H9 (cell line): Measurements from ENCODE around the gene MAP3K12. TPM values are rescaled to one million over a fixed set of nuclear protein-coding genes. Genes with fewer than 3 reads are reported as not detected.

ENCODE experiments used
- DNase-seq: peaks from one replicate; pipeline ENCODE4 v3.0.0-alpha.2; 2017
- H2AFZ ChIP-seq: one replicate; pipeline ENCODE4 v1.6.1; 2013; ENCODE audit warnings: mild to moderate bottlenecking, low read length, control low read depth, moderate library complexity
- H2AK5ac ChIP-seq: 2 replicates; pipeline ENCODE4 v1.6.1; 2013; ENCODE audit warnings: low read length, control low read depth, mixed read lengths; ENCODE audit not compliant: insufficient read length
- H2BK120ac ChIP-seq: one replicate; pipeline ENCODE4 v1.6.1; 2013; ENCODE audit warnings: low read depth, mild to moderate bottlenecking, low read length, control low read depth, inconsistent platforms; ENCODE audit not compliant: poor library complexity, severe bottlenecking
- H2BK12ac ChIP-seq: 2 replicates; pipeline ENCODE4 v1.6.1; 2013; ENCODE audit warnings: low read length, control low read depth, mixed read lengths, low read depth; ENCODE audit not compliant: insufficient read length
- H2BK15ac ChIP-seq: 2 replicates; pipeline ENCODE4 v1.6.1; 2013; ENCODE audit warnings: low read depth, low read length, control low read depth
- H2BK20ac ChIP-seq: one replicate; pipeline ENCODE4 v1.6.1; 2013; ENCODE audit warnings: low read depth, mild to moderate bottlenecking, low read length, control low read depth, inconsistent platforms; ENCODE audit not compliant: poor library complexity, severe bottlenecking
- H2BK5ac ChIP-seq: 2 replicates; pipeline ENCODE4 v1.6.1; 2013; ENCODE audit warnings: low read length, control low read depth, mixed read lengths; ENCODE audit not compliant: insufficient read length
- H3K14ac ChIP-seq: 2 replicates; pipeline ENCODE4 v1.6.1; 2013; ENCODE audit warnings: low read length, control low read depth; ENCODE audit not compliant: insufficient read depth
- H3K18ac ChIP-seq: 2 replicates; pipeline ENCODE4 v1.6.1; 2013; ENCODE audit warnings: low read depth, mild to moderate bottlenecking, mixed read lengths, low read length, control low read depth; ENCODE audit not compliant: insufficient read length
- H3K23ac ChIP-seq: 2 replicates; pipeline ENCODE4 v1.6.1; 2013; ENCODE audit warnings: low read length, control low read depth, mixed read lengths, low read depth; ENCODE audit not compliant: insufficient read length
- H3K23me2 ChIP-seq: 2 replicates; pipeline ENCODE4 v1.6.1; 2013; ENCODE audit warnings: low read depth, mild to moderate bottlenecking, mixed read lengths, low read length, control low read depth; ENCODE audit not compliant: insufficient read length, poor library complexity, severe bottlenecking
- H3K27ac ChIP-seq: 2 replicates; pipeline ENCODE4 v1.5.1; 2013; ENCODE audit warnings: low read length, control low read depth, mixed read lengths, low read depth; ENCODE audit not compliant: insufficient read length
- H3K27me3 ChIP-seq: 2 replicates; pipeline ENCODE4 v1.6.1; 2013; ENCODE audit warnings: low read length, control low read depth, inconsistent platforms; ENCODE audit not compliant: insufficient read depth
- H3K4ac ChIP-seq: 2 replicates; pipeline ENCODE4 v1.6.1; 2013; ENCODE audit warnings: low read depth, mild to moderate bottlenecking, control low read depth, inconsistent platforms, low read length, moderate library complexity
- H3K4me1 ChIP-seq: 2 replicates; pipeline ENCODE4 v1.6.1; 2013; ENCODE audit warnings: low read length, control low read depth, inconsistent platforms; ENCODE audit not compliant: insufficient read depth
- H3K4me2 ChIP-seq: 2 replicates; pipeline ENCODE4 v1.6.1; 2013; ENCODE audit warnings: low read length, control low read depth, mixed read lengths; ENCODE audit not compliant: insufficient read length, insufficient read depth
- H3K56ac ChIP-seq: 2 replicates; pipeline ENCODE4 v1.6.1; 2013; ENCODE audit warnings: low read depth, mild to moderate bottlenecking, mixed read lengths, low read length, control low read depth; ENCODE audit not compliant: insufficient read length
- H3K79me1 ChIP-seq: 2 replicates; pipeline ENCODE4 v1.6.1; 2013; ENCODE audit warnings: low read depth, mild to moderate bottlenecking, moderate library complexity, low read length, control low read depth, inconsistent platforms; ENCODE audit not compliant: insufficient read depth, poor library complexity, severe bottlenecking
- H3K79me2 ChIP-seq: 2 replicates; pipeline ENCODE4 v1.6.1; 2013; ENCODE audit warnings: low read length, control low read depth, inconsistent platforms; ENCODE audit not compliant: insufficient read depth
- H3K9ac ChIP-seq: 2 replicates; pipeline ENCODE4 v1.6.1; 2013; ENCODE audit warnings: low read length, control low read depth, mixed read lengths; ENCODE audit not compliant: insufficient read length; ENCODE audit errors: extremely low read depth
- H3K9me3 ChIP-seq: one replicate; pipeline ENCODE4 v1.6.1; 2013; ENCODE audit warnings: low read depth, low read length, inconsistent platforms; ENCODE audit not compliant: control insufficient read depth
- H3T11ph ChIP-seq: one replicate; pipeline ENCODE4 v1.6.1; 2013; ENCODE audit warnings: mild to moderate bottlenecking, low read length, control low read depth, inconsistent platforms
- H4K20me1 ChIP-seq: one replicate; pipeline ENCODE4 v1.6.1; 2013; ENCODE audit not compliant: control insufficient read depth, insufficient read length, insufficient read depth
- H4K5ac ChIP-seq: 2 replicates; pipeline ENCODE4 v1.6.1; 2013; ENCODE audit warnings: low read depth, mild to moderate bottlenecking, mixed read lengths, low read length, control low read depth; ENCODE audit not compliant: insufficient read length
- H4K8ac ChIP-seq: replicated peaks from 2 replicates; pipeline ENCODE4 v1.6.1; 2013; ENCODE audit warnings: low read length, control low read depth, mixed read lengths, low read depth; ENCODE audit not compliant: insufficient read length
- H4K91ac ChIP-seq: 2 replicates; pipeline ENCODE4 v1.6.1; 2013; ENCODE audit warnings: low read depth, mild to moderate bottlenecking, moderate library complexity, mixed read lengths, low read length, control low read depth; ENCODE audit not compliant: insufficient read length
- H3K27ac Mint-ChIP-seq, 3 experiments: 2 replicates in 2 of 3; 3 replicates in 1 of 3; pipeline ENCODE4 v1.8.0; 2020 to 2021; ENCODE audit warnings: mixed read lengths in 3 of 3, mild to moderate bottlenecking in 1 of 3, moderate library complexity in 1 of 3
- H3K27me3 Mint-ChIP-seq: 2 replicates; pipeline ENCODE4 v1.8.0; 2021; ENCODE audit warnings: low read depth, mild to moderate bottlenecking, moderate library complexity, mixed read lengths
- H3K36me3 Mint-ChIP-seq, 3 experiments: 2 replicates in 2 of 3; 3 replicates in 1 of 3; pipeline ENCODE4 v1.8.0; 2020 to 2021; ENCODE audit warnings: low read depth in 3 of 3, mixed read lengths in 3 of 3; ENCODE audit not compliant: insufficient read depth in 1 of 3
- H3K4me1 Mint-ChIP-seq, 2 experiments: 2 replicates each; pipeline ENCODE4 v1.8.0; 2020; ENCODE audit warnings: mixed read lengths in 2 of 2
- H3K4me3 Mint-ChIP-seq, 2 experiments: 2 replicates in 1 of 2; 3 replicates in 1 of 2; pipeline ENCODE4 v1.8.0; 2020 to 2021; ENCODE audit warnings: mild to moderate bottlenecking in 2 of 2, mixed read lengths in 2 of 2, moderate library complexity in 1 of 2
- H3K9me3 Mint-ChIP-seq, 2 experiments: 2 replicates in 1 of 2; 3 replicates in 1 of 2; pipeline ENCODE4 v1.8.0; 2020; ENCODE audit warnings: mild to moderate bottlenecking in 2 of 2, mixed read lengths in 2 of 2, moderate library complexity in 1 of 2
- CTCF ChIP-seq: fragments of 200-600 bp; sonication (generic); conservative IDR thresholded peaks from 3 replicates; pipeline ENCODE4 v1.8.0; 2021; ENCODE audit warnings: antibody characterized with exemption, mild to moderate bottlenecking
- WGBS: extraction: QIAGEN DNeasy Blood & Tissue Kit; methylation state at CpG from one replicate; pipeline ENCODE4 v1.1.7; 2013; ENCODE audit warnings: missing lambda C conversion rate, low lambda C conversion rate, mixed read lengths; ENCODE audit not compliant: insufficient read length; ENCODE audit errors: extremely low coverage; 5-methylcytosine and 5-hydroxymethylcytosine counted together
- total RNA-seq: library from RNA; stranded (reverse); gene quantifications from 2 replicates; pipeline ENCODE4 v1.2.1, GENCODE V29; 2021

MAP3K12 gene
- total RNA-seq, 1 experiment from 2014 or later: 22.3 TPM

- no CpG with 5 or more reads among the region's 52 CpGs for WGBS
- peaks cover 49 to 53% of the 10 kb centered on the region in 2 experiments for H3K4me1 Mint-ChIP-seq
These were observed 6.2 kb downstream of the MAP3K12 start for GRCh38 chr12:53492830-53493609.

More at GRCh38 chr12:53492830-53493609, 6.2 kb downstream of the MAP3K12 start:
- TF ChIP-seq CTCF: no peak
- Histone ChIP-seq H3K27ac (no peak overlapping the region), H2BK20ac (no peak overlapping the region), H3K9me3 (no peaks in the 10 kb centered on the region), H2BK120ac (no peak overlapping the region), H4K5ac (no peak overlapping the region), H2BK12ac (no peak overlapping the region), H4K8ac (no peak overlapping the region), H3K4me2 (peak overlapping the region; percentile 74), H3K79me1 (peaks cover 2% of the 10 kb centered on the region), H2AK5ac (no peak overlapping the region), H2BK5ac (no peak overlapping the region), H4K91ac (no peak overlapping the region), H3K56ac (no peak overlapping the region), H2AFZ (no peak overlapping the region), H3K79me2 (no peaks in the 10 kb centered on the region), H3T11ph (no peak overlapping the region), H3K23me2 (peaks cover 10% of the 10 kb centered on the region), H3K4me1 (no peaks in the 10 kb centered on the region), H3K18ac (peak overlapping the region; percentile 33), H3K27me3 (no peaks in the 10 kb centered on the region), H4K20me1 (peaks cover 2% of the 10 kb centered on the region), H2BK15ac (no peak overlapping the region), H3K23ac (no peak overlapping the region), H3K4ac (no peak overlapping the region), H3K14ac (0 out of 2 replicates have a peak overlapping the region, but pooled peaks have one; percentile 34), H3K9ac (peak overlapping the region; percentile 20)
- Mint-ChIP-seq H3K27me3 (no peaks in the 10 kb centered on the region; the same call in none of the 2 replicates), H3K4me3 (peak overlapping the region; percentile 72 to 93), H3K9me3 (no peaks in the 10 kb centered on the region), H3K27ac (peak overlapping the region; percentile 94 to 98 (median 97); a peak in 6 of 7 replicates), H3K36me3 (peaks cover 1 to 11% (median 2%) of the 10 kb centered on the region in 3 experiments; a peak in 3 of 7 replicates)
- peak; percentile 99 for DNase-seq
